GM12864 (cell line): Measurements from ENCODE around the gene HTT.

Experiments used
- DNase-seq: peaks from one replicate; pipeline ENCODE4 v3.0.0-alpha.2; 2011; ENCODE audit warnings: low read depth
- H3K4me3 ChIP-seq: 2 replicates; pipeline ENCODE4 v1.5.1; 2011; ENCODE audit warnings: mild to moderate bottlenecking, low read depth, low read length, control low read depth
- CTCF ChIP-seq: IDR thresholded peaks from 2 replicates; pipeline ENCODE4 v1.5.1; 2011; ENCODE audit warnings: low read depth, mild to moderate bottlenecking, moderate library complexity, low read length, control low read depth, inconsistent platforms; ENCODE audit errors: missing control alignments

The HTT gene

GRCh38 chr4:3192827-3193226, 118.3 kb downstream of the HTT start:
- TF ChIP-seq CTCF = no peak
- no peak overlapping the region for H3K4me3 ChIP-seq
- DNase-seq = no peak

GRCh38 chr4:3193531-3194203, 119.2 kb downstream of the HTT start:
- H3K4me3 ChIP-seq = no peak overlapping the region
- TF ChIP-seq CTCF = no peak
- no peak for DNase-seq

GRCh38 chr4:3196670-3197359, 122.3 kb downstream of the HTT start:
- H3K4me3 ChIP-seq = no peak overlapping the region
- DNase-seq = no peak
- TF ChIP-seq CTCF = no peak

GRCh38 chr4:3197366-3198105, 123.1 kb downstream of the HTT start:
- no peak for TF ChIP-seq CTCF
- DNase-seq = no peak
- H3K4me3 ChIP-seq = no peak overlapping the region

GRCh38 chr4:3198906-3199305, 124.4 kb downstream of the HTT start:
- TF ChIP-seq CTCF = no peak
- no peak overlapping the region for H3K4me3 ChIP-seq
- DNase-seq = no peak

GRCh38 chr4:3199653-3200422, 125.4 kb downstream of the HTT start:
- no peak for DNase-seq
- no peak overlapping the region for H3K4me3 ChIP-seq
- TF ChIP-seq CTCF = no peak
